GM12872 (cell line): ENCODE results near the gene DOK6.

Experiments
- TF ChIP-seq, protein P1 (sequence below): IDR thresholded peaks from 3 replicates; pipeline ENCODE4 v1.5.1; 2011; ENCODE audit warnings: low read depth, mild to moderate bottlenecking, low read length, moderate library complexity; ENCODE audit not compliant: insufficient read depth

The DOK6 gene

DNA sequence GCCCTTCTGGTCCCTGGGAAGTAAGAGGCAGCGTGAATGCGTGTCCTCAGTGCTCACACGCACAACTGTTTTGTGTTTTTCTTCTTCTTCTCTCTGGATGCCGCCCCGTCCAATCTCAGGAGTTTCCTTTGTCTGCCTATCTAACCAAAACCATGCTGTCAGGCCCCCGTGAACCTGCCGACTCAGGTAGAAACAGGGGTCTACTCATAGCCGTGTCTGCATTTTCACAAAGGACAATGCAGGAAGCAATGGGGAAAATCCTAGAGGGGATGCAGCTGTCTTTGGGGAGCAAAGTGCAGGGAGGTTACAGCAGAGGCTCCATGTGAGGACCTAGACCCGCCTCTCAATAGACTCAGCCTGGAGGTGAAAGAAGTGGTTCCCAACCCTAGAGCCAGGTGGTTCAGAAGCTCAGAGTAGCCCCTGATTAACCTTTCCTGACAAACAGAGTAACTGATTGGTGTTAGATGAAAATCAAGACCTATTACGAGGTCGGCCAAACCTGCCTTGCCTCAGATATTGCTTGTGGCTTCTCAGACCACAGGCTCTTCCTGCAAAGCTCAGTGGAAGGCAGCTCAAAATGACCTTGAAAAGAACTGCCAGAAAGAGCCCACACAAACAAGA is 497.7 kb downstream of the DOK6 start:
- TF ChIP-seq, protein P1, sequence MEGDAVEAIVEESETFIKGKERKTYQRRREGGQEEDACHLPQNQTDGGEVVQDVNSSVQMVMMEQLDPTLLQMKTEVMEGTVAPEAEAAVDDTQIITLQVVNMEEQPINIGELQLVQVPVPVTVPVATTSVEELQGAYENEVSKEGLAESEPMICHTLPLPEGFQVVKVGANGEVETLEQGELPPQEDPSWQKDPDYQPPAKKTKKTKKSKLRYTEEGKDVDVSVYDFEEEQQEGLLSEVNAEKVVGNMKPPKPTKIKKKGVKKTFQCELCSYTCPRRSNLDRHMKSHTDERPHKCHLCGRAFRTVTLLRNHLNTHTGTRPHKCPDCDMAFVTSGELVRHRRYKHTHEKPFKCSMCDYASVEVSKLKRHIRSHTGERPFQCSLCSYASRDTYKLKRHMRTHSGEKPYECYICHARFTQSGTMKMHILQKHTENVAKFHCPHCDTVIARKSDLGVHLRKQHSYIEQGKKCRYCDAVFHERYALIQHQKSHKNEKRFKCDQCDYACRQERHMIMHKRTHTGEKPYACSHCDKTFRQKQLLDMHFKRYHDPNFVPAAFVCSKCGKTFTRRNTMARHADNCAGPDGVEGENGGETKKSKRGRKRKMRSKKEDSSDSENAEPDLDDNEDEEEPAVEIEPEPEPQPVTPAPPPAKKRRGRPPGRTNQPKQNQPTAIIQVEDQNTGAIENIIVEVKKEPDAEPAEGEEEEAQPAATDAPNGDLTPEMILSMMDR = no peak
